A549 (cell line): Measurements from ENCODE around the gene TRPM4. TPM values are rescaled to one million over a fixed set of nuclear protein-coding genes. Genes with fewer than 3 reads are reported as not detected.
"Not testable (repeated sequence)": the region's sequence is repeated elsewhere in the genome, so short reads cannot be mapped to it uniquely, and the experiment has no call there.

Experiments used
- ATAC-seq, 2 experiments: fragments of 200-7000 bp in 1 of 2; fragments of >200 bp in 1 of 2; cut with Nextera tagmentation in 1 of 2; cut with Tn5 transposase in 1 of 2; 3 replicates each; pipeline versions ENCODE4 v1.8.0 to v1.9.1; 2018 to 2020; ENCODE audit warnings: mild to moderate bottlenecking in 1 of 2, moderate library complexity in 1 of 2
- CTCF ChIA-PET: fragments of 300-600 bp; sonication (Branson Sonifier 250); formaldehyde crosslinking; extraction: SDS; loops from one replicate; lab custom pipeline; 2021; ENCODE audit warnings: antibody characterized with exemption, inconsistent platforms; lab: Yijun Ruan, JAX
- POLR2A ChIA-PET: fragments of 350-600 bp; formaldehyde crosslinking; extraction: SDS; loops from one replicate; lab custom pipeline; 2021; ENCODE audit warnings: antibody characterized with exemption, inconsistent platforms; lab: Yijun Ruan, JAX
- DNase-seq, 2 experiments: peaks; one replicate each; pipeline versions ENCODE4 v3.0.0 to v3.0.0-alpha.2; 2011 to 2016; ENCODE audit warnings: low read depth in 1 of 2, low spot score in 1 of 2
- FAIRE-seq: peaks from 2 replicates; lab custom pipeline; 2011; peaks lifted over from hg19 to GRCh38; lab: Jason Lieb, UNC
- H3K27ac ChIP-seq, 2 experiments: fragments of >200 bp; sonication (Bioruptor Twin); formaldehyde crosslinking; 3 replicates each; pipeline ENCODE4 v1.5.1; 2016 to 2017
- H3K4me1 ChIP-seq: fragments of >200 bp; sonication (Bioruptor Twin); formaldehyde crosslinking; 3 replicates; pipeline ENCODE4 v1.6.1; 2016
- H3K4me2 ChIP-seq: fragments of >200 bp; sonication (Bioruptor Twin); formaldehyde crosslinking; 3 replicates; pipeline ENCODE4 v1.6.1; 2016
- H3K4me3 ChIP-seq: fragments of >200 bp; sonication (Bioruptor Twin); formaldehyde crosslinking; 3 replicates; pipeline ENCODE4 v1.5.1; 2016
- H3K9me3 ChIP-seq: fragments of >200 bp; sonication (Bioruptor Twin); formaldehyde crosslinking; 3 replicates; pipeline ENCODE4 v1.6.1; 2016
- EP300 ChIP-seq, 2 experiments: fragments of >200 bp; sonication (Bioruptor Twin); formaldehyde crosslinking; IDR thresholded peaks; 2 replicates in 1 of 2; 3 replicates in 1 of 2; pipeline ENCODE4 v1.6.1; 2016 to 2017
- HOXA7 ChIP-seq: fragments of 250-450 bp; sonication (Bioruptor Pico); IDR thresholded peaks from 2 replicates; pipeline ENCODE4 v1.5.0; 2020; ENCODE audit warnings: mild to moderate bottlenecking, moderate library complexity
- HOXB5 ChIP-seq: fragments of 250-450 bp; sonication (Bioruptor Pico); IDR thresholded peaks from 2 replicates; pipeline ENCODE4 v1.5.0; 2020; ENCODE audit warnings: mild to moderate bottlenecking, moderate library complexity
- JUN ChIP-seq, 2 experiments: fragments of >200 bp; sonication (Bioruptor Twin); formaldehyde crosslinking; IDR thresholded peaks; 2 replicates in 1 of 2; 3 replicates in 1 of 2; pipeline ENCODE4 v1.6.1; 2016 to 2017
- NFE2L2 ChIP-seq: fragments of 150-350 bp; conservative IDR thresholded peaks from 2 replicates; pipeline ENCODE4 v1.6.1; 2014; ENCODE audit warnings: low read length
- NPAS2 ChIP-seq: fragments of 250-450 bp; sonication (Bioruptor Pico); IDR thresholded peaks from 2 replicates; pipeline ENCODE4 v1.8.0; 2022; ENCODE audit warnings: mild to moderate bottlenecking, moderate library complexity, borderline replicate concordance
- POLR2A ChIP-seq: IDR thresholded peaks from 2 replicates; pipeline ENCODE4 v1.6.1; 2012; ENCODE audit warnings: mild to moderate bottlenecking, low read length
- RCOR1 ChIP-seq: fragments of 150-350 bp; IDR thresholded peaks from 2 replicates; pipeline ENCODE4 v1.6.1; 2014; ENCODE audit warnings: antibody characterized with exemption, low read length, low read depth
- RFX5 ChIP-seq: fragments of 450-650 bp; IDR thresholded peaks from 2 replicates; pipeline ENCODE4 v1.7.1; 2014; ENCODE audit warnings: antibody characterized with exemption, mild to moderate bottlenecking, moderate library complexity
- TP53 ChIP-seq: fragments of 250-450 bp; sonication (Bioruptor Pico); IDR thresholded peaks from 2 replicates; pipeline ENCODE4 v1.5.0; 2021; ENCODE audit warnings: mild to moderate bottlenecking, moderate library complexity
- WGBS: methylation state at CpG from one replicate; pipeline ENCODE4 v1.1.6; 2017; ENCODE audit errors: missing lambda C conversion rate; 5-methylcytosine and 5-hydroxymethylcytosine counted together
- polyA plus RNA-seq, 4 experiments: library from polyadenylated mRNA; depleted of rRNA in 3 of 4; stranded (reverse); fragments of >200 nt; fragmentation: RNase III in 1 of 4; extraction: RNeasy Plus Mini Kit Qiagen cat#74134 plus additional on column Dnase treatment in 1 of 4; gene quantifications; 2 replicates in 3 of 4; 3 replicates in 1 of 4; pipeline ENCODE4 v1.2.3, GENCODE V29; 2011 to 2017
- TF ChIP-seq, protein P1 (sequence below): fragments of 250-450 bp; sonication (Bioruptor Pico); IDR thresholded peaks from 2 replicates; pipeline ENCODE4 v1.5.0; 2021; ENCODE audit warnings: mild to moderate bottlenecking, moderate library complexity, borderline replicate concordance
- TF ChIP-seq, protein P2 (sequence below): fragments of 200-600 bp; sonication (generic); IDR thresholded peaks from 2 replicates; pipeline ENCODE4 v1.6.1; 2016; ENCODE audit warnings: antibody characterized with exemption, mild to moderate bottlenecking, moderate library complexity
- TF ChIP-seq, protein P3 (sequence below): fragments of >200 bp; sonication (Bioruptor Twin); formaldehyde crosslinking; IDR thresholded peaks from 3 replicates; pipeline ENCODE4 v1.5.1; 2016
- TF ChIP-seq, protein P4 (sequence below): fragments of >200 bp; sonication (Bioruptor Twin); formaldehyde crosslinking; IDR thresholded peaks from 3 replicates; pipeline ENCODE4 v1.6.1; 2016
- TF ChIP-seq, protein P5 (sequence below): IDR thresholded peaks from 2 replicates; pipeline ENCODE4 v1.6.1; 2012; ENCODE audit warnings: low read depth, borderline replicate concordance

The TRPM4 gene
- polyA plus RNA-seq, 2 of the 4 experiments (the other 2 are of a cell fraction), result 4.7 to 9.1 TPM

DNA sequence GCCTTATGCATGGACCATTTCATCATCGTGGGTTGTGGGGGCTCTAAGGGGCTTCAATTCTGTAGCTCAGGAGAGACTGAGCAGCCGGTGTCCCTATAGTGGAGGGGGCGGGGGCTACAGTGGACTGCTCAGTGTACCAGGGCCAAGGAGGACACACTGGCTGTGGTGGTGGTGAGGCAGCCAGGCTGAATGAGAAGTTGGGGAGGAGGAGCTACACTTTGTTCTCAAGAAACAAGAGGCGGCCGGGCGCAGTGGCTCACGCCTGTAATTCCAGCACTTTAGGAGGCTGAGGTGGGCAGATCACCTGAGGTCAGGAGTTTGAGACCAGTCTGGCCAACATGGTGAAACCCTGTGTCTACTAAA, 11.2 kb upstream of the TRPM4 start:
- Histone ChIP-seq H3K4me2 (peak overlapping the region; percentile 69), H3K27ac (peak overlapping the region; percentile 42 to 74; a peak in 5 of 6 replicates), H3K4me1 (peaks cover 27% of the 10 kb centered on the region), H3K4me3 (peak overlapping the region; percentile 37)
- 30% methylated on average over 7 of the region's 7 CpGs for WGBS
- not testable (repeated sequence) for H3K9me3 ChIP-seq, DNase-seq, FAIRE-seq
- ChIA-PET POLR2A (interaction anchor here (1.7 kb wide), 1 partner anchor 17 kb away, joined by 6 read pairs; no protein-coding TSS in a partner anchor), CTCF (interaction anchor here (0.5 to 15.0 kb wide), 41 partner anchors 9 to 358 kb away, joined by 3 to 298 read pairs (median 4); partner anchors contain the start of genes GYS1, HRC, LIN7B and PPFIA3)
- ATAC-seq, result peak in 1 of 2 experiments; percentile 14; a peak in 3 of 6 replicates
- 0 out of 2 replicates have a peak, but pooled peaks have one; percentile 29 for TF ChIP-seq TP53 (CRISPR knock-in tag)

DNA sequence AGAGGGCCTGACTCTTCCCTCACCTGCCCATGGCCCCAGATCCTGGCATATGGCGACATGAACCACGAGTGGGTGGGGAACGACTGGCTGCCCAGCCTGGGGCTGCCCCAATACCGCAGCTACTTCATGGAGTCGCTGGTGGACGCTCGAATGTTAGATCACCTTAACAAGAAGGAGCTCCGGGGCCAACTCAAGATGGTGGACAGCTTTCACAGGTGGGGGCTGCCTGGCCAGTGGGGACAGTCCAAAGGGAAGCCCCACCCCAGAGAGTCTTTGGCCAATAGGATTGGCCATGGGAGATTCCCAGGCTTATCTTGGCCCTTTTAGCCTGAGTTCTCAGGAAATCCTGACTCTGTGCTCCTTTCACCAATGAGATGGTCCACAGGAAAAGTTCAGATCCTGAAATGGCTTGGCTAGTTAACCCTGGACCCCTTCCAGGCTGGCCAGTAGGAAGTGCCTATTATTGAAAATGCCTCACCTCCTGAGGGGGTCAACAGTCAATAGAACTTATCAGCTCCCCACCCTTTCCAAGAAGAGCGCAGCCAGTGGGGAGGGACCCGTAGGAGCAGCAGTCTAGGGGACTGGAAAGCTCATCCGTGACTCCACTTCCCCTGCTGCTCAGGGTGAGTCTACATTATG, 9.4 kb upstream of the TRPM4 start:
- no peak for FAIRE-seq
- CTCF ChIA-PET, result interaction anchor here (0.6 to 15.0 kb wide), 11 partner anchors 19 to 515 kb away, joined by 3 to 298 read pairs (median 7); partner anchors contain the start of genes LIN7B and PPFIA3
- H3K4me3 ChIP-seq, result no peak overlapping the region

DNA sequence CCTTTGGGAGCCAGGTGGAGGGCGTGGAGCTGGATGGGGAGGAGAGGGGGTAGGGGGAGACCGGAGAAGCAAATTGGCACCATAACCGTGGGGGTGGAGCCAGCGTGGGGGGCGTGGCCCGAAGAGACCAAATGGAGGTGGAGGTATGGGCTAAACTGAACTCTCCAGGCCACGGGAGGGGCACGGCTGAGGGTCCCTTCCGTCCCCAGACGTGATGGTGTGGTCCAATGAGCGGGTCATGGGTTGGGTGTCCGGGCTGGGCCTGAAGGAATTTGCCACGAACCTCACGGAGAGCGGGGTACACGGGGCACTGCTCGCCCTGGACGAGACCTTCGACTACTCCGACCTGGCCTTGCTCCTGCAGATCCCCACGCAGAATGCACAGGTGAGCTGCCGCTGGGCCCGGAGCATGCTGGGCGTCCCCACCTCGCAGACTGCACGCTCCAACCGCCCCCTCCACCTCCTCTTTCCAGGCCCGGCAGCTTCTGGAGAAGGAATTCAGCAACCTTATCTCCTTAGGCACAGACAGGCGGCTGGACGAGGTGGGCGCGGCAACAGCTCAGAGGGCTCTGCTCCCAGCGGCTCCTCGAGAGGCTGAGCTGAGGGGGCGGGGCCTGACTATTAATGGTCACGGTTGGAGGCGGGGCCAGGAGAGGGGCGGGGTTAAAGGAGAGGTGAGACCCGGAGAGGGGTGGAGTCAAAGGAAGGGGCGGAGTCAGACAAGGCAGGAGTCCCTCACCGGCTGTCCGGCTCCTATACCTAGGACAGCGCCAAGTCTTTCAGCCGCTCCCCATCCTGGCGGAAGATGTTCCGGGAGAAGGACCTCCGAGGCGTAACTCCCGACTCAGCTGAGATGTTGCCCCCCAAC, 8.6 kb upstream of the TRPM4 start:
- FAIRE-seq, result no peak
- H3K9me3 ChIP-seq, result no peaks in the 10 kb centered on the region
- CTCF ChIA-PET, result interaction anchor here (0.5 to 15.0 kb wide), 17 partner anchors 20 to 515 kb away, joined by 3 to 298 read pairs (median 5); partner anchors contain the start of genes LIN7B and PPFIA3
- TF ChIP-seq POLR2A, result peak; percentile 33; the same call in 1 of the 2 replicates
- TF ChIP-seq, protein P1, sequence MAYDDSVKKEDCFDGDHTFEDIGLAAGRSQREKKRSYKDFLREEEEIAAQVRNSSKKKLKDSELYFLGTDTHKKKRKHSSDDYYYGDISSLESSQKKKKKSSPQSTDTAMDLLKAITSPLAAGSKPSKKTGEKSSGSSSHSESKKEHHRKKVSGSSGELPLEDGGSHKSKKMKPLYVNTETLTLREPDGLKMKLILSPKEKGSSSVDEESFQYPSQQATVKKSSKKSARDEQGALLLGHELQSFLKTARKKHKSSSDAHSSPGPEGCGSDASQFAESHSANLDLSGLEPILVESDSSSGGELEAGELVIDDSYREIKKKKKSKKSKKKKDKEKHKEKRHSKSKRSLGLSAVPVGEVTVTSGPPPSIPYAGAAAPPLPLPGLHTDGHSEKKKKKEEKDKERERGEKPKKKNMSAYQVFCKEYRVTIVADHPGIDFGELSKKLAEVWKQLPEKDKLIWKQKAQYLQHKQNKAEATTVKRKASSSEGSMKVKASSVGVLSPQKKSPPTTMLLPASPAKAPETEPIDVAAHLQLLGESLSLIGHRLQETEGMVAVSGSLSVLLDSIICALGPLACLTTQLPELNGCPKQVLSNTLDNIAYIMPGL (CRISPR knock-in tag), result no peak
- TF ChIP-seq, protein P2, sequence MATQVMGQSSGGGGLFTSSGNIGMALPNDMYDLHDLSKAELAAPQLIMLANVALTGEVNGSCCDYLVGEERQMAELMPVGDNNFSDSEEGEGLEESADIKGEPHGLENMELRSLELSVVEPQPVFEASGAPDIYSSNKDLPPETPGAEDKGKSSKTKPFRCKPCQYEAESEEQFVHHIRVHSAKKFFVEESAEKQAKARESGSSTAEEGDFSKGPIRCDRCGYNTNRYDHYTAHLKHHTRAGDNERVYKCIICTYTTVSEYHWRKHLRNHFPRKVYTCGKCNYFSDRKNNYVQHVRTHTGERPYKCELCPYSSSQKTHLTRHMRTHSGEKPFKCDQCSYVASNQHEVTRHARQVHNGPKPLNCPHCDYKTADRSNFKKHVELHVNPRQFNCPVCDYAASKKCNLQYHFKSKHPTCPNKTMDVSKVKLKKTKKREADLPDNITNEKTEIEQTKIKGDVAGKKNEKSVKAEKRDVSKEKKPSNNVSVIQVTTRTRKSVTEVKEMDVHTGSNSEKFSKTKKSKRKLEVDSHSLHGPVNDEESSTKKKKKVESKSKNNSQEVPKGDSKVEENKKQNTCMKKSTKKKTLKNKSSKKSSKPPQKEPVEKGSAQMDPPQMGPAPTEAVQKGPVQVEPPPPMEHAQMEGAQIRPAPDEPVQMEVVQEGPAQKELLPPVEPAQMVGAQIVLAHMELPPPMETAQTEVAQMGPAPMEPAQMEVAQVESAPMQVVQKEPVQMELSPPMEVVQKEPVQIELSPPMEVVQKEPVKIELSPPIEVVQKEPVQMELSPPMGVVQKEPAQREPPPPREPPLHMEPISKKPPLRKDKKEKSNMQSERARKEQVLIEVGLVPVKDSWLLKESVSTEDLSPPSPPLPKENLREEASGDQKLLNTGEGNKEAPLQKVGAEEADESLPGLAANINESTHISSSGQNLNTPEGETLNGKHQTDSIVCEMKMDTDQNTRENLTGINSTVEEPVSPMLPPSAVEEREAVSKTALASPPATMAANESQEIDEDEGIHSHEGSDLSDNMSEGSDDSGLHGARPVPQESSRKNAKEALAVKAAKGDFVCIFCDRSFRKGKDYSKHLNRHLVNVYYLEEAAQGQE, result peak; percentile 85
- ATAC-seq, result peak; percentile 32 to 71
- peak overlapping the region; percentile 100 for H3K4me2 ChIP-seq
- peak; percentile 96 to 98 for DNase-seq
- H3K27ac ChIP-seq, result peak overlapping the region; percentile 76 to 83
- 16% methylated on average over 40 of the region's 49 CpGs for WGBS
- POLR2A ChIA-PET, result interaction anchor here (0.6 to 2.7 kb wide), 6 partner anchors 21 to 304 kb away, joined by 3 to 14 read pairs (median 4); partner anchors contain the start of genes ALDH16A1, GYS1, PPFIA3 and RUVBL2
- peaks cover 31% of the 10 kb centered on the region for H3K4me1 ChIP-seq
- H3K4me3 ChIP-seq, result peak overlapping the region; percentile 68

More for the DNA sequence above, 9.4 kb upstream of the TRPM4 start:
- Histone ChIP-seq H3K4me1 (peaks cover 31% of the 10 kb centered on the region), H3K9me3 (no peaks in the 10 kb centered on the region), H3K27ac (no peak overlapping the region), H3K4me2 (peak overlapping the region; percentile 100; the same call in 2 of the 3 replicates)
- DNase-seq (no peak), ATAC-seq (no peak)
- TF ChIP-seq HOXA7 (no peak), RCOR1 (no peak), EP300 (IDR thresholded peaks at IDR 0.05) (no peak), HOXB5 (CRISPR knock-in tag) (no peak), NFE2L2 (no peak), RFX5 (no peak), JUN (IDR thresholded peaks at IDR 0.05) (no peak), NPAS2 (no peak), TP53 (CRISPR knock-in tag) (no peak)
- TF ChIP-seq, protein P3, sequence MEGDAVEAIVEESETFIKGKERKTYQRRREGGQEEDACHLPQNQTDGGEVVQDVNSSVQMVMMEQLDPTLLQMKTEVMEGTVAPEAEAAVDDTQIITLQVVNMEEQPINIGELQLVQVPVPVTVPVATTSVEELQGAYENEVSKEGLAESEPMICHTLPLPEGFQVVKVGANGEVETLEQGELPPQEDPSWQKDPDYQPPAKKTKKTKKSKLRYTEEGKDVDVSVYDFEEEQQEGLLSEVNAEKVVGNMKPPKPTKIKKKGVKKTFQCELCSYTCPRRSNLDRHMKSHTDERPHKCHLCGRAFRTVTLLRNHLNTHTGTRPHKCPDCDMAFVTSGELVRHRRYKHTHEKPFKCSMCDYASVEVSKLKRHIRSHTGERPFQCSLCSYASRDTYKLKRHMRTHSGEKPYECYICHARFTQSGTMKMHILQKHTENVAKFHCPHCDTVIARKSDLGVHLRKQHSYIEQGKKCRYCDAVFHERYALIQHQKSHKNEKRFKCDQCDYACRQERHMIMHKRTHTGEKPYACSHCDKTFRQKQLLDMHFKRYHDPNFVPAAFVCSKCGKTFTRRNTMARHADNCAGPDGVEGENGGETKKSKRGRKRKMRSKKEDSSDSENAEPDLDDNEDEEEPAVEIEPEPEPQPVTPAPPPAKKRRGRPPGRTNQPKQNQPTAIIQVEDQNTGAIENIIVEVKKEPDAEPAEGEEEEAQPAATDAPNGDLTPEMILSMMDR, result no peak
- TF ChIP-seq, protein P4, sequence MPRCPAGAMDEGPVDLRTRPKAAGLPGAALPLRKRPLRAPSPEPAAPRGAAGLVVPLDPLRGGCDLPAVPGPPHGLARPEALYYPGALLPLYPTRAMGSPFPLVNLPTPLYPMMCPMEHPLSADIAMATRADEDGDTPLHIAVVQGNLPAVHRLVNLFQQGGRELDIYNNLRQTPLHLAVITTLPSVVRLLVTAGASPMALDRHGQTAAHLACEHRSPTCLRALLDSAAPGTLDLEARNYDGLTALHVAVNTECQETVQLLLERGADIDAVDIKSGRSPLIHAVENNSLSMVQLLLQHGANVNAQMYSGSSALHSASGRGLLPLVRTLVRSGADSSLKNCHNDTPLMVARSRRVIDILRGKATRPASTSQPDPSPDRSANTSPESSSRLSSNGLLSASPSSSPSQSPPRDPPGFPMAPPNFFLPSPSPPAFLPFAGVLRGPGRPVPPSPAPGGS, result no peak
- TF ChIP-seq, protein P5, sequence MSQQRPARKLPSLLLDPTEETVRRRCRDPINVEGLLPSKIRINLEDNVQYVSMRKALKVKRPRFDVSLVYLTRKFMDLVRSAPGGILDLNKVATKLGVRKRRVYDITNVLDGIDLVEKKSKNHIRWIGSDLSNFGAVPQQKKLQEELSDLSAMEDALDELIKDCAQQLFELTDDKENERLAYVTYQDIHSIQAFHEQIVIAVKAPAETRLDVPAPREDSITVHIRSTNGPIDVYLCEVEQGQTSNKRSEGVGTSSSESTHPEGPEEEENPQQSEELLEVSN, result no peak
- POLR2A ChIA-PET, result interaction anchor here (0.6 to 2.7 kb wide), 2 partner anchors 20 to 68 kb away, joined by 3 to 14 read pairs; no protein-coding TSS in a partner anchor
- 76% methylated on average over 11 of the region's 11 CpGs for WGBS
